Activated naive CD4-positive, alpha-beta T cell treated with Interleukin-2 at 50 U/mL for 16 hours (primary cell): ENCODE data around the gene EPS15.

Source experiments
- DNase-seq: peaks from one replicate; pipeline ENCODE4 v3.0.0-alpha.2; 2020

Gene EPS15

GRCh38 chr1:51369171-51369570 is 149.9 kb downstream of the EPS15 start:
- no peak for DNase-seq

GRCh38 chr1:51365774-51366173 is 153.3 kb downstream of the EPS15 start:
- DNase-seq, result no peak

GRCh38 chr1:51359879-51360278 is 159.2 kb downstream of the EPS15 start:
- no peak for DNase-seq

GRCh38 chr1:51355382-51355781 is 163.7 kb downstream of the EPS15 start:
- DNase-seq, result no peak

- no peak for DNase-seq
These were observed 164.7 kb downstream of the EPS15 start for GRCh38 chr1:51354416-51354815.

GRCh38 chr1:51351907-51352306 is 167.2 kb downstream of the EPS15 start:
- DNase-seq, result no peak

- DNase-seq, result no peak
These were observed 169.2 kb downstream of the EPS15 start for GRCh38 chr1:51349862-51350261.

- DNase-seq, result no peak
These were observed 170.9 kb downstream of the EPS15 start for GRCh38 chr1:51348147-51348527.

- no peak for DNase-seq
These were observed 171.5 kb downstream of the EPS15 start for GRCh38 chr1:51347398-51348146.

GRCh38 chr1:51346086-51346942 is 172.8 kb downstream of the EPS15 start:
- DNase-seq, result no peak

GRCh38 chr1:51345300-51345687 is 173.8 kb downstream of the EPS15 start:
- no peak for DNase-seq

GRCh38 chr1:51344602-51345299 is 174.3 kb downstream of the EPS15 start:
- DNase-seq, result no peak

GRCh38 chr1:51344276-51344601 is 174.8 kb downstream of the EPS15 start:
- DNase-seq, result no peak

GRCh38 chr1:51343624-51344023 is 175.4 kb downstream of the EPS15 start:
- DNase-seq, result no peak

GRCh38 chr1:51342591-51343206 is 176.4 kb downstream of the EPS15 start:
- no peak for DNase-seq

GRCh38 chr1:51341876-51342496 is 177.1 kb downstream of the EPS15 start:
- DNase-seq, result no peak

GRCh38 chr1:51340380-51340779 is 178.7 kb downstream of the EPS15 start:
- DNase-seq, result no peak

GRCh38 chr1:51336711-51337110 is 182.4 kb downstream of the EPS15 start:
- DNase-seq, result no peak

- DNase-seq, result no peak
These were observed 183.1 kb downstream of the EPS15 start for GRCh38 chr1:51336004-51336403.

- DNase-seq, result no peak
These were observed 187.6 kb downstream of the EPS15 start for GRCh38 chr1:51331206-51332100.

GRCh38 chr1:51330331-51331201 is 188.5 kb downstream of the EPS15 start, which contains the start of gene TTC39A:
Gene TTC39A, minus strand, starts transcription at chr1:51330562. Its CDS starts 85 bp downstream, at chr1:51330477.
- DNase-seq, result no peak
